ENCODE results near the gene ARL4D. TPM values are rescaled to one million over a fixed set of nuclear protein-coding genes. Genes with fewer than 3 reads are reported as not detected.
A peak's percentile ranks its signal among the peaks of the same experiment; 100 is the strongest.

Gene ARL4D
- total and polyA plus RNA-seq, 2 of the 4 experiments (the other 2 are of a cell fraction), result 12.5 to 30.7 TPM

DNA sequence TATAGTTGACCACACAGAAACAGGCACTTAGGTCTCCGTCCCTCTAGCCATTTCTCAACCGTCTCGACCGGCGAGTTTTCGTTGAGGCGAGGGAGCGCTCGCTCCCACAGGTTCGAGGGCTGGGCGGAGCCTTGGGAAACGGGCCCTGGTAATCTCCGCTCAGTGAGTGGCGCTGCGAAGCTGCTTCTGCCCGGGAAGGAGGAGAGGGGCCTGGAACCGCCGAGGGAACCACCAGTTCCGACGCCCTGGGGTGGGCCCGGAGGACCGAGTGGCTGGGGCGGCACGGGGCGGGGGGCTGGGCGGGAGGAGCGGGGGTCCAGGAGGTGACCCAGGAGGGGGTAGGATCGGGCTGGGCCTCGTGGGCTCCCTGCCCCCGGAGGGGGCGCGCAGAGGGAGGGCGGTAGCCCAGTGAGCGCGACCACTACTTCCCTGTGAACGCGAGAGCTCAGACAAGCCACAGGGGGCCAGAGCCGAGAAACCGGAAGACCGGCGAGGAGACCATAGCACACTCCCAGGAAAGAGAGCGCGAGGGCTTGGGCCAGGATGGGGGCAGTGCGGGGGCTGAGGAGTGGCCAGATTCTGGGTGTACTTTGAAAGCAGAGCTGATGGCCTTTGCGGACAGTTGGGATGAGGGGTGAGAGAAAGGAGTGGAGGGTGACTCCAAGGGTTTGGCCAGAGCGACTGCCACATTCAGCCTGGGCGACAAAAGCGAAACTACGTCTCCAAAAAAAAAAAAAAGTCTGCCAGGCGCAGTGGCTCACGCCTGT, 29.9 kb upstream of the ARL4D start:
- peak overlapping the region; percentile 94 for H2AFZ ChIP-seq (replicated peaks; ENCODE audit: low read length, poor library complexity)

More for the DNA sequence above, 29.9 kb upstream of the ARL4D start:
- Histone ChIP-seq H2AK5ac (ENCODE audit: low read depth, low read length) (peak overlapping the region; percentile 69), H3K27me3 (ENCODE audit: control insufficient read depth, insufficient read depth, low read length) (no peaks in the 10 kb centered on the region), H2AK9ac (replicated peaks; ENCODE audit: low read depth, low read length, poor library complexity) (peak overlapping the region; percentile 89), H4K20me1 (ENCODE audit: insufficient read depth, low read length) (no peaks in the 10 kb centered on the region), H3K9ac (ENCODE audit: low read depth, low read length) (peak overlapping the region; percentile 54), H3K4me1 (ENCODE audit: control insufficient read depth, insufficient read depth, low read length) (peaks cover 14% of the 10 kb centered on the region), H2BK5ac (ENCODE audit: low read depth, low read length, poor library complexity, severe bottlenecking) (peak overlapping the region; percentile 100), H3K4me2 (ENCODE audit: low read depth, low read length) (peak overlapping the region; percentile 67), H3K23ac (ENCODE audit: low read depth, low read length) (peak overlapping the region; percentile 88), H3K18ac (ENCODE audit: low read depth, low read length) (peak overlapping the region; percentile 74), H4K8ac (ENCODE audit: low read depth in 2 of 2, low read length in 2 of 2) (peak overlapping the region; percentile 21 to 99), H2BK20ac (ENCODE audit: low read depth, low read length) (no peak overlapping the region), H3K79me1 (ENCODE audit: low read depth in 1 of 2, low read length in 2 of 2) (peaks cover 0 to 3% of the 10 kb centered on the region in 2 experiments; a peak in 1 of 4 replicates), H3K4me3 (ENCODE audit: insufficient read depth, low read depth, low read length) (peak overlapping the region; percentile 6; the same call in 1 of the 2 replicates), H3K9me3 (ENCODE audit: control insufficient read depth, insufficient read depth, low read length) (no peaks in the 10 kb centered on the region), H3K4ac (ENCODE audit: low read depth, low read length) (peak overlapping the region; percentile 87), H4K5ac (ENCODE audit: low read depth, low read length) (peak overlapping the region; percentile 81), H3K14ac (replicated peaks; ENCODE audit: low read depth, low read length) (peak overlapping the region; percentile 92), H2BK120ac (ENCODE audit: low read depth, low read length) (peak overlapping the region; percentile 78), H3K27ac (ENCODE audit: insufficient read depth, low read length) (peak overlapping the region; percentile 79), H3K36me3 (ENCODE audit: control insufficient read depth, insufficient read depth, low read length) (no peaks in the 10 kb centered on the region), H4K91ac (ENCODE audit: insufficient read depth, low read depth, low read length) (peak overlapping the region; percentile 80), H3K56ac (ENCODE audit: extremely low read depth, insufficient read depth, low read length) (peak overlapping the region; percentile 100), H3K9me1 (ENCODE audit: insufficient read depth, low read length) (no peaks in the 10 kb centered on the region; the same call in 1 of the 2 replicates), H2BK15ac (ENCODE audit: low read depth, low read length) (peak overlapping the region; percentile 81; the same call in 1 of the 3 replicates)
- peak; percentile 30; the same call in 1 of the 2 replicates for TF ChIP-seq RAD21 (IDR thresholded peaks at IDR 0.05; ENCODE audit: low read length)
- no peak for TF ChIP-seq MAZ (IDR thresholded peaks at IDR 0.05; ENCODE audit: borderline replicate concordance, low read depth, low read length)
- TF ChIP-seq, protein P1, sequence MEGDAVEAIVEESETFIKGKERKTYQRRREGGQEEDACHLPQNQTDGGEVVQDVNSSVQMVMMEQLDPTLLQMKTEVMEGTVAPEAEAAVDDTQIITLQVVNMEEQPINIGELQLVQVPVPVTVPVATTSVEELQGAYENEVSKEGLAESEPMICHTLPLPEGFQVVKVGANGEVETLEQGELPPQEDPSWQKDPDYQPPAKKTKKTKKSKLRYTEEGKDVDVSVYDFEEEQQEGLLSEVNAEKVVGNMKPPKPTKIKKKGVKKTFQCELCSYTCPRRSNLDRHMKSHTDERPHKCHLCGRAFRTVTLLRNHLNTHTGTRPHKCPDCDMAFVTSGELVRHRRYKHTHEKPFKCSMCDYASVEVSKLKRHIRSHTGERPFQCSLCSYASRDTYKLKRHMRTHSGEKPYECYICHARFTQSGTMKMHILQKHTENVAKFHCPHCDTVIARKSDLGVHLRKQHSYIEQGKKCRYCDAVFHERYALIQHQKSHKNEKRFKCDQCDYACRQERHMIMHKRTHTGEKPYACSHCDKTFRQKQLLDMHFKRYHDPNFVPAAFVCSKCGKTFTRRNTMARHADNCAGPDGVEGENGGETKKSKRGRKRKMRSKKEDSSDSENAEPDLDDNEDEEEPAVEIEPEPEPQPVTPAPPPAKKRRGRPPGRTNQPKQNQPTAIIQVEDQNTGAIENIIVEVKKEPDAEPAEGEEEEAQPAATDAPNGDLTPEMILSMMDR (conservative IDR thresholded peaks at IDR 0.05; ENCODE audit: low read depth, low read length), result peak; percentile 28; the same call in 1 of the 2 replicates
- no peak for TF ChIP-seq SMC3 (IDR thresholded peaks at IDR 0.05; ENCODE audit: low read depth, low read length)
- TF ChIP-seq CEBPB (IDR thresholded peaks at IDR 0.05; ENCODE audit: low read depth, low read length), result no peak
- TF ChIP-seq POLR2A (IDR thresholded peaks at IDR 0.05; ENCODE audit: low read depth, low read length), result 0 out of 2 replicates have a peak, but pooled peaks have one; percentile 0
- intact Hi-C loops (cut with micrococcal nuclease) (loop anchor here (1.0 kb wide), 1 partner anchor 19 kb away; no protein-coding TSS in a partner anchor), in situ Hi-C loops (cut with MboI; ENCODE audit: low sequenced_read_pairs) (loop anchor here (25.0 kb wide), 1 partner anchor 382 kb away; the partner anchor contains the start of genes PTGES3L, RPL27 and RUNDC1), dilution Hi-C loops (cut with HindIII; ENCODE audit: low sequenced_read_pairs, unreplicated experiment) (no loop called here)
- ChIA-PET CTCF (interaction anchor here (1.0 to 3.5 kb wide), 2 partner anchors 115 to 125 kb away, joined by 3 to 14 read pairs; partner anchors contain the start of gene DHX8), POLR2A (ENCODE audit: unreplicated experiment) (interaction anchor here (0.5 to 2.2 kb wide), 13 partner anchors 8 to 143 kb away, joined by 3 to 35 read pairs (median 10); partner anchors contain the start of genes ARL4D and DHX8)
- WGBS, 2 experiments (ENCODE audit: extremely low coverage in 2 of 2, insufficient read length in 1 of 2), result 16% methylated on average over 15 of the region's 51 CpGs; no CpG with 5 or more reads in 1 of the 2 experiments
- no TSS peak for BruUV-seq (replicated peaks)
- peak; percentile 70 for DNase-seq
- peak; percentile 70 for ATAC-seq (ENCODE audit: low read depth)
